Pancreas (tissue), 10 donors: ENCODE data around the gene OTX2. TPM values are rescaled to one million over a fixed set of nuclear protein-coding genes. Genes with fewer than 3 reads are reported as not detected.

Experiments
- ATAC-seq, 4 donors: fragments of 200-7000 bp; cut with Tn5 transposase; one replicate each; pipeline versions ENCODE4 v1.8.0 to v1.9.1; 2020; ENCODE audit warnings: mild to moderate bottlenecking in 4 of 4, moderate library complexity in 4 of 4
- DNase-seq, 6 donors: peaks; one replicate each; pipeline ENCODE4 v3.0.0-alpha.2; 2020
- FAIRE-seq: peaks from 2 replicates; lab custom pipeline; 2012; peaks lifted over from hg19 to GRCh38; lab: Jason Lieb, UNC
- H3K27ac ChIP-seq, 4 donors: fragments of 200-600 bp; sonication (generic); 1 replicate in 3 of 4; 2 replicates in 1 of 4; pipeline versions ENCODE4 v1.5.0 to v1.8.0; 2020
- H3K27me3 ChIP-seq, 4 donors: fragments of 200-600 bp; one replicate each; pipeline ENCODE4 v1.8.0; 2021
- H3K36me3 ChIP-seq, 3 donors: fragments of 200-600 bp; sonication (generic) in 1 of 3; one replicate each; pipeline versions ENCODE4 v1.5.0 to v1.8.0; 2020 to 2021
- H3K4me1 ChIP-seq, 3 donors: fragments of 200-600 bp; one replicate each; pipeline ENCODE4 v1.8.0; 2021
- H3K4me3 ChIP-seq, 4 donors: fragments of 200-600 bp; sonication (generic) in 2 of 4; one replicate each; pipeline versions ENCODE4 v1.5.0 to v1.8.0; 2020 to 2021
- H3K9me3 ChIP-seq, 4 donors: fragments of 200-600 bp; one replicate each; pipeline ENCODE4 v1.8.0; 2021
- WGBS, 2 donors: extraction: QIAGEN DNeasy Blood & Tissue Kit; methylation state at CpG; one replicate each; pipeline ENCODE4 v1.1.7; 2013; 5-methylcytosine and 5-hydroxymethylcytosine counted together
- intact Hi-C, 3 donors: fragments of 100-400 bp; cut with DNase I; formaldehyde crosslinking; loops; one replicate each; pipeline versions ENCODE4 v1.11.1 to v1.14.2; 2022
- polyA plus RNA-seq, 2 donors: library from polyadenylated mRNA; stranded (reverse); fragments of 200-250 nt; gene quantifications; one replicate each; pipeline ENCODE4 v1.2.3, GENCODE V29; 2013
- total RNA-seq, 6 donors: library from RNA; stranded (reverse); fragmentation: NEBNext Ultra II Directional in 4 of 6; extraction: Animal tissue kit (Norgen Biotek cat#: 25700) in 4 of 6; gene quantifications; one replicate each; pipeline versions ENCODE4 v1.2.1 to v1.2.4, GENCODE V29; 2021 to 2023
- TF ChIP-seq, protein P1 (sequence below), 4 donors: fragments of 200-600 bp; sonication (generic) in 3 of 4; IDR thresholded peaks; one replicate each; pipeline versions ENCODE4 v1.5.0 to v1.8.0; 2021; ENCODE audit warnings: antibody characterized with exemption in 4 of 4
- donor health status: healthy with polysubstance abuse.
- donor health status: DM: no; HTN: no; CAD: no; lungs with moderate emphysema.
- donor health status: DM: no; HTN: no; CAD: no.
- donor health status: control.
- donor health status: control.
- donor health status: Bipolar disorder and iron deficiency.
- donor health status: DM: yes; HTN: yes; CAD: no.
- donor health status: DM: no; HTN: no; CAD: no.
- donor health status: DM: no; HTN: no; CAD: no.
- donor health status: DM: yes; HTN: yes; CAD: no.

Gene OTX2
- total and polyA plus RNA-seq, 8 donors: not detected

DNA sequence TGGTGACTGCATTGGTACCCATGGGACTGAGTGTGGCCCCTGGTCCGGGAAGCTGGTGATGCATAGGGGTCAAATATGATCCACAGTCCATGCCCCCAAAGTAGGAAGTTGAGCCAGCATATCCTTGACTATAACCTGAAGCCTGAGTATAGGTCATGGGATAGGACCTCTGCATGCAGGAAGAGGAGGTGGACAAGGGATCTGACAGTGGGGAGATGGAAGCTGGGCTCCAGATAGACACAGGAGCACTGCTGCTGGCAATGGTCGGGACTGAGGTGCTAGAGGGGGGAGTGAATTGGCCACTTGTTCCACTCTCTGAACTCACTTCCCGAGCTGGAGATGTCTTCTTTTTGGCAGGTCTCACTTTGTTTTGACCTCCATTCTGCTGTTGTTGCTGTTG, 8.4 kb downstream of the OTX2 start:
- ATAC-seq (no peak), DNase-seq (no peak), FAIRE-seq (no peak)
- TF ChIP-seq, protein P1, sequence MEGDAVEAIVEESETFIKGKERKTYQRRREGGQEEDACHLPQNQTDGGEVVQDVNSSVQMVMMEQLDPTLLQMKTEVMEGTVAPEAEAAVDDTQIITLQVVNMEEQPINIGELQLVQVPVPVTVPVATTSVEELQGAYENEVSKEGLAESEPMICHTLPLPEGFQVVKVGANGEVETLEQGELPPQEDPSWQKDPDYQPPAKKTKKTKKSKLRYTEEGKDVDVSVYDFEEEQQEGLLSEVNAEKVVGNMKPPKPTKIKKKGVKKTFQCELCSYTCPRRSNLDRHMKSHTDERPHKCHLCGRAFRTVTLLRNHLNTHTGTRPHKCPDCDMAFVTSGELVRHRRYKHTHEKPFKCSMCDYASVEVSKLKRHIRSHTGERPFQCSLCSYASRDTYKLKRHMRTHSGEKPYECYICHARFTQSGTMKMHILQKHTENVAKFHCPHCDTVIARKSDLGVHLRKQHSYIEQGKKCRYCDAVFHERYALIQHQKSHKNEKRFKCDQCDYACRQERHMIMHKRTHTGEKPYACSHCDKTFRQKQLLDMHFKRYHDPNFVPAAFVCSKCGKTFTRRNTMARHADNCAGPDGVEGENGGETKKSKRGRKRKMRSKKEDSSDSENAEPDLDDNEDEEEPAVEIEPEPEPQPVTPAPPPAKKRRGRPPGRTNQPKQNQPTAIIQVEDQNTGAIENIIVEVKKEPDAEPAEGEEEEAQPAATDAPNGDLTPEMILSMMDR (IDR thresholded peaks at IDR 0.05): no peak
- peaks cover 0 to 9% (median 0%) of the 10 kb centered on the region in 3 donors for H3K4me1 ChIP-seq
- 39 to 52% methylated on average over 3 of the region's 3 CpGs for WGBS, 2 donors
- no peak overlapping the region for H3K4me3 ChIP-seq
- no peak overlapping the region for H3K27ac ChIP-seq
- peaks cover 13 to 75% (median 29%) of the 10 kb centered on the region in 4 donors for H3K27me3 ChIP-seq
- H3K36me3 ChIP-seq: no peaks in the 10 kb centered on the region
- intact Hi-C loops: no loop called here
- H3K9me3 ChIP-seq: no peaks in the 10 kb centered on the region

DNA sequence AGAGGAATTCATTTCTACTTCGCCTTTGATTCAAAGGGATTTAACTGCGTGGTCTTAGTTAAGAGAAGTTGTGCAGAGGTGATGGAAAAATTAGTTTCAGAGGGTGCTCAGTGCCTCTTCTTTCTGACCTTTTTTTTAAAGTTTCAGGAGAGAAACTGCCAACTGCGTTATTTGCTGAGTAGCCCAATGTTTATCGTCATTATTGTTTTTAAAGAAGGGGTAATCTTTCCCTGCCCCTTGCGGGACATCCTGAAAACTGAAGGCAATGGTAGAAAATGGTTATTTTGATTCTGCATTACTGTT, 11.0 kb downstream of the OTX2 start:
- Histone ChIP-seq H3K27ac (no peak overlapping the region), H3K27me3 (peaks cover 5 to 67% (median 29%) of the 10 kb centered on the region in 4 donors), H3K36me3 (no peaks in the 10 kb centered on the region), H3K4me1 (peaks cover 0 to 9% (median 0%) of the 10 kb centered on the region in 3 donors), H3K4me3 (no peak overlapping the region), H3K9me3 (no peaks in the 10 kb centered on the region)
- 12 to 20% methylated on average over 5 of the region's 5 CpGs for whole genome bisulfite sequencing, 2 donors
- DNase-seq (no peak), ATAC-seq (no peak), FAIRE-seq (no peak)
- intact Hi-C loops: no loop called here
- TF ChIP-seq, protein P1 (IDR thresholded peaks at IDR 0.05): no peak

DNA sequence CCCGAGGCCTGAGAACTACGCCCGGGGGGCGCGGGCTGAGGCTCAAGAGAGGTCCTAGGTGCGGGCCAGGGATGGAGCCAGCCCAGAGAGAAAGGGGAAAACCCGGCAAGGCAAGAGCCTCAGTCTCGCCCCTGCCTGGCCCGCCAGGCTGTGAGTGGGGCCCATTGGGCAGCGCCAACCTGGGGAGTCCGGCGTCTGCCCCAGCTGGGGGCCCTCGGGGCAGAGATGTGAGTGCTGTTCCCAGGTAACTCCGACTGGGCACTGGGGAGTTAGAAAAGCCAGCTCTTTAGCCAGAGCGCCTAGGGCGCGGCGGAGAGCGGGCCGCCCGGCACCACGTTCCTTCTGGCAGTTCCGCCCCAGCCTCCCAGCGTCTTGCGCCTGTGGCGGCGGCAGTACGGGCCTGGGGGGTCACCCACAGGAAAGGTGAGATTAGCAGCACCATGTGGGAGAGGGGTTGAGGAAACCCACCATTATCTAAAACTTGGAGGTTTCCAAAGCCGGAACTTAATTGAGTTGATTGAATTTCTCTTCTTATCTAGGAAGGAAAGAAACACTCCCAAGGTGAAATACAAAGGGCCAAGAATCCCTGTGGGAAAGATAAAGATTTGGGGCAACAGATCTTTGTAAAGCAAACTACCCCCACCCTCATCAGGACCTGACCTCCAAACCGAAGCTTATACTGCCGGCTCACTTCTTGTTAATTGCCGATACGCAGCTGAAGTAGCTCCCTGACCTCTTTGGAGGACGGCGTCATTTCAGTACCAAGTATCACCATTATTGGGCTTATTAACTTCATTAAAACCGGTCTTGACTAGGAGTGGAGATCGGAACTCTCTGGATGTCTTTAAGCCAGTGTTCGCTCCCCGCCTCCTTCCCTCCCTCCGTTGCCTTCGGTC, 11.6 kb downstream of the OTX2 start:
- H3K4me3 ChIP-seq: peak overlapping the region in 2 of 4 donors; percentile 20 to 33
- TF ChIP-seq, protein P1 (IDR thresholded peaks at IDR 0.05): no peak
- H3K27me3 ChIP-seq: peaks cover 5 to 67% (median 32%) of the 10 kb centered on the region in 4 donors
- DNase-seq (no peak), ATAC-seq (peak in 2 of 4 donors; percentile 8 to 16), FAIRE-seq (no peak)
- H3K27ac ChIP-seq: no peak overlapping the region
- WGBS, 2 donors: 16 to 19% methylated on average over 41 of the region's 41 CpGs
- H3K4me1 ChIP-seq: peaks cover 0 to 9% (median 0%) of the 10 kb centered on the region in 3 donors
- intact Hi-C loops: no loop called here
- no peaks in the 10 kb centered on the region for H3K36me3 ChIP-seq
- no peaks in the 10 kb centered on the region for H3K9me3 ChIP-seq

DNA sequence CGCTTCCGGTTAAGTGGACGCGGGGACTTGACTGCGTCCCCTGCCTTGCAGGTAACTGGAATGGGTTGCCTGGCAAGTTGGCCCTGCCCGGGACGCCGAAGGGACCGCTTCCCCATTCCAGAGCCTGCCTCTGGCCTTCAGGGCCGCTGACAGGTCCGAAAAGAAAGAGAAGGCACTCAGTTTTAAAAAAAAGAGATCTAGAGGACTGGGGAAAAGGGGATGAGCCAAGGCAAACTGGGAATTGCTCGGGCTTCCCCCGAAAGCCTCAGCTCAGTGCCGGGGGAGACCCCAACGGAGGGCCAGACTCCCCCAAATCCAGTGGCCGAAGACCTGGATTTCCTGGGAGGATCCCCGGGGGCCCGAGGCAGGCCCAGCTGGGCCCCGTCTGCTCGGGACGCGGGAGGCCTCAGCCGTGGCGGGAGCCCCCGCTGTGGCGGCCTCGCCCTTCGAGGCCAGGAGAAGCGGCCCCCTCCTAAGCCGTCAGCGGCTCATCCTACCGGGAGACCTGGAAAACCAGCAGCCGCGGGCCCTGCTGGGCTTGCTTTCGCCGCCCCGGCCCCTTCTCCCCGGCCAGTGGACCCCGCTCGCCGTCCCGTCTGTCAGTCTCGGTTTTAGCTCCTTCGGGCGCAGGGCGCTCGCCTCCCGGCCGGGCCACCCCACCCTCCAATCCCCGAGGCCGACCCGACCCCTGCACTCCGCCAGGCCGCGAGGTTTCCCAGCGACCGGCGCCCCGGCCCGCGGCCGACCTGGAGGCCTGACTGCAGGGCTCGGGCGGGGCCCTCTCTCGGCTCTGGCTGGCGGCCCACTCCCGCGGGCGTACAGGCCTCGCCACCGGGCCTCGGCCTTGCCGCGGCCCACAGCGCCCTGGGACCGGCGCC, 12.5 kb downstream of the OTX2 start:
- Histone ChIP-seq H3K36me3 (no peaks in the 10 kb centered on the region), H3K27ac (no peak overlapping the region), H3K27me3 (peaks cover 5 to 76% (median 32%) of the 10 kb centered on the region in 4 donors), H3K9me3 (no peaks in the 10 kb centered on the region), H3K4me3 (peak overlapping the region in 2 of 4 donors; percentile 20 to 33), H3K4me1 (peaks cover 0 to 9% (median 0%) of the 10 kb centered on the region in 3 donors)
- intact Hi-C loops: no loop called here
- 3 to 6% methylated on average over 63 to 77 of the region's 77 CpGs for WGBS, 2 donors
- peak in 2 of 6 donors; percentile 70 to 81 for DNase-seq
- TF ChIP-seq, protein P1 (IDR thresholded peaks at IDR 0.05): no peak
- no peak for FAIRE-seq
- ATAC-seq: peak; percentile 32 to 70 (median 66)
